ENCODE measurements around the gene CRISPLD2. TPM values are rescaled to one million over a fixed set of nuclear protein-coding genes. Genes with fewer than 3 reads are reported as not detected.

Gene CRISPLD2
- total RNA-seq, 4 donors from 2014 or later = 174 to 411 (median 219) TPM

DNA sequence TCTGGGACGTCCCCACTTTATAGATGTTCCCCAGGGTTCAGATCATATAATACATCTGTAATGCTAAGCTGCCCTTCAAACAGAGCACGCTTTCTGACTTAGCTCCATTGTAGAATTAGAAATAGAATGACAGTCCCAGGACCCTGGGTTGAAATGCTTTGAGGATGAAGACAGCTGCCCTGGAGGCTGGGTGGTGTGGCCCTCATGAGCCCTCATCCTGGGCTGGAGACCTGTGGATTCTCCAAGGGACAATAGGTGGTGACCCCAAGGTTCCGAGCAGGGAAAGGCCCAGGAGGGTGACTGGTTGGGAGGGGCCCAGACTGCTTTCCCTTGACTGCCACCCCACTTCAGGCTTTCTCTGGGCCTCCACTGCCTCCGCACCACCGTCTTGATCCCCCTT, 59.0 kb downstream of the CRISPLD2 start:
- Histone ChIP-seq H3K9me3 (no peaks in the 10 kb centered on the region), H3K27ac (no peak overlapping the region), H3K36me3 (peaks cover 0 to 100% of the 10 kb centered on the region in 2 donors), H3K27me3 (no peaks in the 10 kb centered on the region), H3K4me1 (peaks cover 0 to 28% (median 0%) of the 10 kb centered on the region in 3 donors), H3K4me3 (no peak overlapping the region)
- ATAC-seq = no peak
- WGBS, 2 donors (ENCODE audit: low coverage in 1 of 2) = 100% methylated on average over 2 to 3 of the region's 5 CpGs
- TF ChIP-seq EP300 (IDR thresholded peaks at IDR 0.05) = no peak
- TF ChIP-seq, protein P1, sequence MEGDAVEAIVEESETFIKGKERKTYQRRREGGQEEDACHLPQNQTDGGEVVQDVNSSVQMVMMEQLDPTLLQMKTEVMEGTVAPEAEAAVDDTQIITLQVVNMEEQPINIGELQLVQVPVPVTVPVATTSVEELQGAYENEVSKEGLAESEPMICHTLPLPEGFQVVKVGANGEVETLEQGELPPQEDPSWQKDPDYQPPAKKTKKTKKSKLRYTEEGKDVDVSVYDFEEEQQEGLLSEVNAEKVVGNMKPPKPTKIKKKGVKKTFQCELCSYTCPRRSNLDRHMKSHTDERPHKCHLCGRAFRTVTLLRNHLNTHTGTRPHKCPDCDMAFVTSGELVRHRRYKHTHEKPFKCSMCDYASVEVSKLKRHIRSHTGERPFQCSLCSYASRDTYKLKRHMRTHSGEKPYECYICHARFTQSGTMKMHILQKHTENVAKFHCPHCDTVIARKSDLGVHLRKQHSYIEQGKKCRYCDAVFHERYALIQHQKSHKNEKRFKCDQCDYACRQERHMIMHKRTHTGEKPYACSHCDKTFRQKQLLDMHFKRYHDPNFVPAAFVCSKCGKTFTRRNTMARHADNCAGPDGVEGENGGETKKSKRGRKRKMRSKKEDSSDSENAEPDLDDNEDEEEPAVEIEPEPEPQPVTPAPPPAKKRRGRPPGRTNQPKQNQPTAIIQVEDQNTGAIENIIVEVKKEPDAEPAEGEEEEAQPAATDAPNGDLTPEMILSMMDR (IDR thresholded peaks at IDR 0.05) = no peak
- TF ChIP-seq POLR2AphosphoS5 (IDR thresholded peaks at IDR 0.05) = no peak
- TF ChIP-seq POLR2A (IDR thresholded peaks at IDR 0.05) = no peak

DNA sequence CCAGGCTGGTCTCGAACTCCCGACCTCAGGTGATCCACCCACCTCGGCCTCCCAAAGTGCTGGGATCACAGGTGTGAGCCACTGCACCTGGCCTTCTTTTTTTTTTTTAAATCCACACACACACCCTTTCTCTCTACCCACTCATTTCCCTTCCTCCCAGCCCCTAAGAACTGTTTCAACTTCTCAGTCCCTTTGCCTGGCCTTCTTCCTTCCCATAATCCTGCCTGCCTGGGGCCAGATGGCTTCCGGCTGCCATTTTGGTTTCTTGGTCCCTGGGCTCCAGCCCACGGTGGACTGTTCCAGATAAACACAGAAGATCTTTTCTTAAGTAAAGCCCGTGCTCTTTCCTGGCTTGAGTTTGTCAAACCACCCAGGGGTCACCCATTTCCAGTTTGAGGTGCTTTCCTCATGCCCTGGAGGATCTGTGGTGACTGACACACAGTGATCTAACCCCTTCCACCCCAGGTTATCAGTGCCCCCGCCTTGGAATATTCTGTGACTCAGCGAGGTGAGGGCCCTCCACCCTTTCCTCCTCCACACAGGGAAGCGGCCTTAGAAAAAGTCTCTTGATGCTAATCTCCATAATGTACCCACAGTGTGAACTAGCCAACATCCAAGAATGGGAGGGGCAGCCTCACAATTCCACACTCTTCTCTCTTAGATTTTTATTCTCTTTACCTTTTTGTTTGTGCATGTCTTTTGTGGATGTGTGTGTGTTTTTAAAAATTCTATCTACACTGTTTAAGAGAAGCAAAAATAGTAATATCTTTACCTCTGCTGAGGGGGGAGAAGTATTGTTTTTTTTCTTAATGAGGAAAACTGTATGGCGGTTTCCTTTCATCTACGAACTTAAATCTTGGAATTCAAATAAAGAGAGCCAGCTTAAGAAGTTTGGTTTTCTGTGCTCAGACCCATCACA, 60.0 kb downstream of the CRISPLD2 start:
- Histone ChIP-seq H3K4me3 (no peak overlapping the region), H3K9me3 (no peaks in the 10 kb centered on the region), H3K36me3 (peaks cover 0 to 100% of the 10 kb centered on the region in 2 donors), H3K27ac (peak overlapping the region in 2 of 4 donors; percentile 10 to 46), H3K4me1 (peaks cover 0 to 38% (median 0%) of the 10 kb centered on the region in 3 donors), H3K27me3 (no peaks in the 10 kb centered on the region)
- WGBS, 2 donors (ENCODE audit: low coverage in 1 of 2) = 76 to 81% methylated on average over 8 to 11 of the region's 11 CpGs
- TF ChIP-seq, protein P1 (IDR thresholded peaks at IDR 0.05) = no peak
- no peak for TF ChIP-seq POLR2AphosphoS5 (IDR thresholded peaks at IDR 0.05)
- no peak for TF ChIP-seq EP300 (IDR thresholded peaks at IDR 0.05)
- no peak for TF ChIP-seq POLR2A (IDR thresholded peaks at IDR 0.05)
- ATAC-seq = no peak

GRCh38 chr16:84881702-84882521, 62.1 kb downstream of the CRISPLD2 start:
- peak overlapping the region in 2 of 4 donors; percentile 44 to 55 for H3K27ac ChIP-seq

DNA sequence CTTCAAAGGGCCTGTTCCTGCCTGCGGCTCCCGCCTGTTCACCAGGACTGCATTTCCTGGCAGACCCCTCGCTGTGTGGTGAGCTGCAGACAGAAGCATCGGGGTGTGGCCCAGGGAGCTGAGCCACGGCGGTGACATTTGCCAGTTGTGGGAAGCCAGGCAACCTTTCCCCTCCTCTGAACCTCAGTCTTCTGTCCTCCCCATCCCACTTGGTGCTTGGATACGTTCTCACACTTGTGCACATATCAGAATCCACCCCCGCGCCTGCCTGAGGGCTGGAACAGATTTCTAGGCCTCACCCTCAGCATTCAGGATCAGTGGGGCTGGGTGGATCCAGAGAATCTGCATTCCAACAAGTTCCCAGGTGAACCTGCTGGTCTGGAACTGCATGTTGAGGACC, 63.5 kb downstream of the CRISPLD2 start:
- Histone ChIP-seq H3K4me1 (peaks cover 0 to 44% (median 0%) of the 10 kb centered on the region in 3 donors), H3K36me3 (peaks cover 0 to 99% of the 10 kb centered on the region in 2 donors), H3K9me3 (no peaks in the 10 kb centered on the region), H3K27ac (peak overlapping the region in 1 of 4 donors; percentile 44), H3K4me3 (no peak overlapping the region), H3K27me3 (no peaks in the 10 kb centered on the region)
- TF ChIP-seq EP300 (IDR thresholded peaks at IDR 0.05) = no peak
- TF ChIP-seq POLR2A (IDR thresholded peaks at IDR 0.05) = no peak
- TF ChIP-seq, protein P1 (IDR thresholded peaks at IDR 0.05) = no peak
- no peak for TF ChIP-seq POLR2AphosphoS5 (IDR thresholded peaks at IDR 0.05)
- WGBS, 2 donors (ENCODE audit: low coverage in 1 of 2) = no CpG with 5 or more reads among the region's 9 CpGs
- no peak for ATAC-seq

More at GRCh38 chr16:84881702-84882521, 62.1 kb downstream of the CRISPLD2 start:
- Histone ChIP-seq H3K27me3 (no peaks in the 10 kb centered on the region), H3K4me3 (no peak overlapping the region), H3K4me1 (peaks cover 0 to 44% (median 0%) of the 10 kb centered on the region in 3 donors), H3K36me3 (peaks cover 0 to 99% of the 10 kb centered on the region in 2 donors), H3K9me3 (no peaks in the 10 kb centered on the region)
- peak; percentile 48 for ATAC-seq
- WGBS, 2 donors (ENCODE audit: low coverage in 1 of 2) = 61 to 77% methylated on average over 5 to 8 of the region's 8 CpGs
- TF ChIP-seq, protein P1 (IDR thresholded peaks at IDR 0.05) = no peak
- peak; percentile 74 for TF ChIP-seq POLR2AphosphoS5 (IDR thresholded peaks at IDR 0.05)
- no peak for TF ChIP-seq EP300 (IDR thresholded peaks at IDR 0.05)
- TF ChIP-seq POLR2A (IDR thresholded peaks at IDR 0.05) = no peak
